HepG2 (cell line): ENCODE data around the gene MXI1. TPM values are rescaled to one million over a fixed set of nuclear protein-coding genes. Genes with fewer than 3 reads are reported as not detected.

ENCODE experiments used
- AGO1 ChIP-seq: fragments of 200-400 bp; formaldehyde crosslinking; IDR thresholded peaks from 2 replicates; pipeline ENCODE4 v1.6.1; 2017; ENCODE audit warnings: mild to moderate bottlenecking, low read depth, low read length, moderate library complexity; ENCODE audit not compliant: poor library complexity, severe bottlenecking
- CEBPB ChIP-seq: IDR thresholded peaks from 2 replicates; pipeline ENCODE4 v1.6.1; 2011; ENCODE audit warnings: low read depth, low read length, improper control_type of control experiment, borderline replicate concordance
- CREB3 ChIP-seq: sonication (generic); formaldehyde crosslinking; IDR thresholded peaks from 2 replicates; pipeline ENCODE4 v1.5.0; 2020; ENCODE audit warnings: missing genetic modification reagents
- ETV6 ChIP-seq: sonication (generic); formaldehyde crosslinking; conservative IDR thresholded peaks from 2 replicates; pipeline ENCODE4 v1.4.0; 2020; ENCODE audit warnings: missing genetic modification reagents
- FOSL2 ChIP-seq: sonication (generic); formaldehyde crosslinking; IDR thresholded peaks from 2 replicates; pipeline ENCODE4 v1.4.0; 2020; ENCODE audit warnings: missing genetic modification reagents
- HIVEP1 ChIP-seq: sonication (generic); formaldehyde crosslinking; IDR thresholded peaks from 2 replicates; pipeline ENCODE4 v1.4.0; 2020; ENCODE audit warnings: mild to moderate bottlenecking, missing genetic modification reagents
- ISX ChIP-seq: sonication (generic); formaldehyde crosslinking; conservative IDR thresholded peaks from 2 replicates; pipeline ENCODE4 v1.5.0; 2020; ENCODE audit warnings: missing genetic modification reagents
- LCORL ChIP-seq, 2 experiments: fragments of 450-650 bp in 1 of 2; sonication (generic) in 1 of 2; formaldehyde crosslinking in 1 of 2; IDR thresholded peaks; 2 replicates each; pipeline versions ENCODE4 v1.5.0 to v1.6.1; 2017 to 2020; ENCODE audit warnings: antibody characterized with exemption in 1 of 2, missing genetic modification reagents in 1 of 2
- MATR3 ChIP-seq: sonication (generic); formaldehyde crosslinking; IDR thresholded peaks from 2 replicates; pipeline ENCODE4 v1.4.0; 2020; ENCODE audit warnings: missing genetic modification reagents
- MEF2D ChIP-seq: sonication (generic); formaldehyde crosslinking; IDR thresholded peaks from 2 replicates; pipeline ENCODE4 v1.5.1; 2020; ENCODE audit warnings: mild to moderate bottlenecking, missing genetic modification reagents
- NCOA2 ChIP-seq: sonication (generic); formaldehyde crosslinking; IDR thresholded peaks from 2 replicates; pipeline ENCODE4 v1.8.0; 2022; ENCODE audit warnings: inconsistent platforms
- RFX1 ChIP-seq: fragments of 450-650 bp; IDR thresholded peaks from 2 replicates; pipeline ENCODE4 v1.6.1; 2017
- SKI ChIP-seq: fragments of 450-650 bp; IDR thresholded peaks from one replicate; pipeline ENCODE4 v1.6.1; 2018; ENCODE audit warnings: mild to moderate bottlenecking; ENCODE audit not compliant: partially characterized antibody
- SOX5 ChIP-seq: IDR thresholded peaks from 2 replicates; pipeline ENCODE4 v1.6.1; 2016; ENCODE audit warnings: borderline replicate concordance
- TGIF2 ChIP-seq: IDR thresholded peaks from 2 replicates; pipeline ENCODE4 v1.6.1; 2016; ENCODE audit warnings: control low read depth, missing compliant biosample characterization
- YEATS2 ChIP-seq: sonication (generic); formaldehyde crosslinking; IDR thresholded peaks from 2 replicates; pipeline ENCODE4 v1.4.0; 2020; ENCODE audit warnings: missing genetic modification reagents, borderline replicate concordance
- ZNF121 ChIP-seq: sonication (generic); formaldehyde crosslinking; IDR thresholded peaks from 2 replicates; pipeline ENCODE4 v1.5.0; 2020; ENCODE audit warnings: mild to moderate bottlenecking, missing genetic modification reagents
- ZNF138 ChIP-seq: sonication (generic); formaldehyde crosslinking; IDR thresholded peaks from 2 replicates; pipeline ENCODE4 v1.5.0; 2020; ENCODE audit warnings: mild to moderate bottlenecking, low read depth, missing genetic modification reagents
- ZNF205 ChIP-seq: IDR thresholded peaks from 2 replicates; pipeline ENCODE4 v1.6.1; 2018; ENCODE audit warnings: missing biosample characterization, missing genetic modification reagents
- ZNF224 ChIP-seq: sonication (generic); formaldehyde crosslinking; IDR thresholded peaks from 2 replicates; pipeline ENCODE4 v1.5.0; 2020; ENCODE audit warnings: mild to moderate bottlenecking, missing genetic modification reagents
- ZNF3 ChIP-seq: IDR thresholded peaks from 2 replicates; pipeline ENCODE4 v1.7.0; 2017; ENCODE audit warnings: inconsistent platforms
- ZNF34 ChIP-seq: sonication (generic); formaldehyde crosslinking; IDR thresholded peaks from 2 replicates; pipeline ENCODE4 v1.4.0; 2020; ENCODE audit warnings: mild to moderate bottlenecking, missing genetic modification reagents, borderline replicate concordance
- ZNF414 ChIP-seq: sonication (generic); formaldehyde crosslinking; IDR thresholded peaks from 2 replicates; pipeline ENCODE4 v1.5.0; 2020; ENCODE audit warnings: missing genetic modification reagents
- ZNF703 ChIP-seq: sonication (generic); formaldehyde crosslinking; IDR thresholded peaks from 2 replicates; pipeline ENCODE4 v1.5.1; 2020; ENCODE audit warnings: missing genetic modification reagents, mild to moderate bottlenecking, moderate library complexity, borderline replicate concordance
- ZNF775 ChIP-seq: sonication (generic); formaldehyde crosslinking; IDR thresholded peaks from 2 replicates; pipeline ENCODE4 v1.4.0; 2020; ENCODE audit warnings: missing genetic modification reagents, mild to moderate bottlenecking, moderate library complexity, borderline replicate concordance
- ZSCAN29 ChIP-seq: sonication (generic); formaldehyde crosslinking; conservative IDR thresholded peaks from 2 replicates; pipeline ENCODE4 v1.4.0; 2020; ENCODE audit warnings: mild to moderate bottlenecking, missing genetic modification reagents
- ZZZ3 ChIP-seq: sonication (generic); formaldehyde crosslinking; IDR thresholded peaks from 2 replicates; pipeline ENCODE4 v1.4.0; 2020; ENCODE audit warnings: missing genetic modification reagents, mild to moderate bottlenecking, borderline replicate concordance
- polyA plus RNA-seq, 8 experiments: library from polyadenylated mRNA; depleted of rRNA in 3 of 8; stranded (reverse) in 7 of 8; unstranded in 1 of 8; fragments of >200 nt; fragmentation: Illumina TruSeq in 4 of 8; extraction: Trizol in 4 of 8; gene quantifications; 2 replicates each; pipeline versions ENCODE4 v1.2.1 to v1.2.3, GENCODE V29; 2011 to 2016; ENCODE audit warnings: low read depth in 4 of 8, missing spikeins in 1 of 8, mixed read lengths in 1 of 8; ENCODE audit not compliant: insufficient read depth in 1 of 8
- total RNA-seq, 5 experiments: library from RNA; depleted of rRNA; stranded (reverse); fragments of >200 nt; fragmentation: Illumina TruSeq; extraction: Trizol; gene quantifications; 2 replicates each; pipeline ENCODE4 v1.2.3, GENCODE V29; 2016; ENCODE audit warnings: low read depth in 1 of 5
- TF ChIP-seq, protein P1 (sequence below): IDR thresholded peaks from 2 replicates; pipeline ENCODE4 v1.6.1; 2016; ENCODE audit warnings: control low read depth
- TF ChIP-seq, protein P2 (sequence below): sonication (generic); formaldehyde crosslinking; IDR thresholded peaks from 2 replicates; pipeline ENCODE4 v1.4.0; 2020; ENCODE audit warnings: mild to moderate bottlenecking, missing genetic modification reagents

Gene MXI1
- total and polyA plus RNA-seq, 2 of the 13 experiments (the other 11 are each of a cell fraction or from before 2014, with no cell fraction given) = 6.6 to 22.0 TPM

DNA sequence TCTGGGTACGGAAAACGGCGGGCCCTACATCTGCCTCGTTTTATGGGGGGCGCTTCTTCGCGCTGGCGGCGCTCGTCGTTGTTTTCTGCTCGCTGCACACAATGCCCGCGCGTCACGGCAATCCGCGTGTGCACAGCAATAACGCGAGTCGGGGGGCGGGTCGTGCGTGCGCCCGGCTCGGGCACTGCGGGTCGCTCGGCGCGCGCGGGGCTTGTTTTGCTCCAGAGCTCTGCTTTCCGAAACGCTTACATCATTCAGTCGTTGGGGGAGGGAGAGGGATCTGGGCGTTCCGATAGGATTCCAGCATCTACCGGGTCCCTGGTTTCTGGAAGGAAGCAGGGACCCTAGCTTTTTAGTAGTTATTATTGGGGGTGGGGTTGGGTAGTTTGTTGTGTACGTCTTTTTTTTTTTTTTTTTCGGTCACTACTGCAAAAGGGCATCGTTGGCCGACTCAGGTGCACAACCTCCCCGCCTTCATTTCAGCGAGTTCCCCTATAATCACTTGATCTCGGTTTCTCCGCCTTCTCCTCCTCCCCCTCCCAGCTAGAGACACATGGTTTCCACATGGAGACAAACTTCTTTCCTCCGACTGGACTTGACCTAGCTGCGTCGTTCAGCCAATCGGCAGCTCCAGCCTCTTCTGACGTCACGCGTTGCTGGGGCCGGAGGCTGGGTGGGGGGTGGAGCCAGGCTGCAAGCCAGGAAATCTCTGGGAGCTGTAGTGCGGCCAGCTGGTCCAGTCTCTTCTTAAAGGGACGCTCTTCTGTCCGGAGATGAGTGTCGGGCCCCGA, 3.5 kb downstream of the MXI1 start (continued):
- TF ChIP-seq MATR3 (CRISPR knock-in tag) (no peak), ZNF138 (CRISPR knock-in tag) (no peak), FOSL2 (CRISPR knock-in tag) (no peak), ZNF3 (CRISPR knock-in tag) (no peak), NCOA2 (CRISPR knock-in tag) (peak; percentile 29; the same call in 1 of the 2 replicates), ZNF224 (CRISPR knock-in tag) (no peak), HIVEP1 (0 out of 2 replicates have a peak, but pooled peaks have one; percentile 19), ZNF414 (CRISPR knock-in tag) (no peak), ZNF121 (CRISPR knock-in tag) (no peak), MEF2D (CRISPR knock-in tag) (no peak), YEATS2 (CRISPR knock-in tag) (no peak), ZNF775 (CRISPR knock-in tag) (no peak), ZNF34 (CRISPR knock-in tag) (no peak), CEBPB (no peak), RFX1 (no peak), ISX (CRISPR knock-in tag) (no peak), TGIF2 (CRISPR knock-in tag) (peak; percentile 13; the same call in 1 of the 2 replicates), SKI (no peak), LCORL (IDR thresholded peaks at IDR 0.05) (no peak), LCORL (CRISPR knock-in tag; IDR thresholded peaks at IDR 0.05) (no peak; the same call in 1 of the 2 replicates), ZNF205 (CRISPR knock-in tag) (no peak), ZNF703 (CRISPR knock-in tag) (no peak; the same call in 1 of the 2 replicates), ZSCAN29 (CRISPR knock-in tag) (no peak), SOX5 (CRISPR knock-in tag) (peak; percentile 43; the same call in 1 of the 2 replicates), CREB3 (CRISPR knock-in tag) (no peak), ZZZ3 (CRISPR knock-in tag) (no peak), AGO1 (no peak), ETV6 (CRISPR knock-in tag) (no peak)
- TF ChIP-seq, protein P1, sequence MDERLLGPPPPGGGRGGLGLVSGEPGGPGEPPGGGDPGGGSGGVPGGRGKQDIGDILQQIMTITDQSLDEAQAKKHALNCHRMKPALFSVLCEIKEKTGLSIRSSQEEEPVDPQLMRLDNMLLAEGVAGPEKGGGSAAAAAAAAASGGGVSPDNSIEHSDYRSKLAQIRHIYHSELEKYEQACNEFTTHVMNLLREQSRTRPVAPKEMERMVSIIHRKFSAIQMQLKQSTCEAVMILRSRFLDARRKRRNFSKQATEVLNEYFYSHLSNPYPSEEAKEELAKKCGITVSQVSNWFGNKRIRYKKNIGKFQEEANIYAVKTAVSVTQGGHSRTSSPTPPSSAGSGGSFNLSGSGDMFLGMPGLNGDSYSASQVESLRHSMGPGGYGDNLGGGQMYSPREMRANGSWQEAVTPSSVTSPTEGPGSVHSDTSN (CRISPR knock-in tag) = no peak
- TF ChIP-seq, protein P2, sequence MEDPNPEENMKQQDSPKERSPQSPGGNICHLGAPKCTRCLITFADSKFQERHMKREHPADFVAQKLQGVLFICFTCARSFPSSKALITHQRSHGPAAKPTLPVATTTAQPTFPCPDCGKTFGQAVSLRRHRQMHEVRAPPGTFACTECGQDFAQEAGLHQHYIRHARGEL (CRISPR knock-in tag) = no peak
